ENCODE data around the gene CD44. TPM values are rescaled to one million over a fixed set of nuclear protein-coding genes. Genes with fewer than 3 reads are reported as not detected.
"Not testable (repeated sequence)": the region's sequence is repeated elsewhere in the genome, so short reads cannot be mapped to it uniquely, and the experiment has no call there.

CD44 gene
- total RNA-seq, 4 donors from 2014 or later = 212 to 292 (median 275) TPM

DNA sequence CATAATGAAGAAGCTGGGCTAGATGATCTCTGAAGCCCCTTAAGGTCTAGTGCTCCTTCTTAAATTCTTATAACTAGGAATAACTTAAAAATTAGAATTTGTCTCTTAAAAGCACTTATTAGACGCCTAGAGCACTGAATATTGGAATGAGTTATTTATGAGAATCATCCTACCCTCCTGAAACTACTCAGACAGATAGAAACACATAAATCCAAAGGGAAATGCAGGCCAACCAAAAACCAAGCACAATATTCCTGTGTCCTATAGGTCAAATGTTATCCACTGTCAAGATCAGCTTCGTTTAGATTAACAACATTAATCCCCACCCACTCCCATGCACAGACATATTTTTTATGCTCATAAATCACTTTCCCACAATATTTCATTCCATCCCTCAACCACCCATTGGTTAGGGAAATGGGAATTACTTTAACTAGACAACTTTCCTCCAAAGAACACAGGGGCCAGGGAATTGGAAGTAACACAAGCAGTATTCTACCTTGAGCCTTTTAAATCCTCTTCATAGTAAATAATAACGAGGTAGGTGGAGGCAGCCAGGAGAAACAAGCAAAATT lies 87.1 kb downstream of the CD44 start:
- no peak for DNase-seq (ENCODE audit: extremely low spot score)
- intact Hi-C loops (cut with DNase I) = no loop called here
- peak overlapping the region in 2 of 4 donors; percentile 5 to 6 for H3K27ac ChIP-seq (replicated peaks in 1 of 4)
- 72% methylated on average over 3 of the region's 3 CpGs for WGBS
- peaks cover 0 to 43% (median 35%) of the 10 kb centered on the region in 4 donors for H3K4me1 ChIP-seq
- no peaks in the 10 kb centered on the region for H3K9me3 ChIP-seq
- peaks cover 22 to 91% (median 46%) of the 10 kb centered on the region in 4 donors for H3K36me3 ChIP-seq
- TF ChIP-seq, protein P1, sequence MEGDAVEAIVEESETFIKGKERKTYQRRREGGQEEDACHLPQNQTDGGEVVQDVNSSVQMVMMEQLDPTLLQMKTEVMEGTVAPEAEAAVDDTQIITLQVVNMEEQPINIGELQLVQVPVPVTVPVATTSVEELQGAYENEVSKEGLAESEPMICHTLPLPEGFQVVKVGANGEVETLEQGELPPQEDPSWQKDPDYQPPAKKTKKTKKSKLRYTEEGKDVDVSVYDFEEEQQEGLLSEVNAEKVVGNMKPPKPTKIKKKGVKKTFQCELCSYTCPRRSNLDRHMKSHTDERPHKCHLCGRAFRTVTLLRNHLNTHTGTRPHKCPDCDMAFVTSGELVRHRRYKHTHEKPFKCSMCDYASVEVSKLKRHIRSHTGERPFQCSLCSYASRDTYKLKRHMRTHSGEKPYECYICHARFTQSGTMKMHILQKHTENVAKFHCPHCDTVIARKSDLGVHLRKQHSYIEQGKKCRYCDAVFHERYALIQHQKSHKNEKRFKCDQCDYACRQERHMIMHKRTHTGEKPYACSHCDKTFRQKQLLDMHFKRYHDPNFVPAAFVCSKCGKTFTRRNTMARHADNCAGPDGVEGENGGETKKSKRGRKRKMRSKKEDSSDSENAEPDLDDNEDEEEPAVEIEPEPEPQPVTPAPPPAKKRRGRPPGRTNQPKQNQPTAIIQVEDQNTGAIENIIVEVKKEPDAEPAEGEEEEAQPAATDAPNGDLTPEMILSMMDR (IDR thresholded peaks at IDR 0.05) = no peak
- TF ChIP-seq POLR2AphosphoS5 (IDR thresholded peaks at IDR 0.05) (no peak), POLR2A (IDR thresholded peaks at IDR 0.05; ENCODE audit: low read depth) (no peak), EP300 (IDR thresholded peaks at IDR 0.05) (no peak)
- no peaks in the 10 kb centered on the region for H3K27me3 ChIP-seq
- no peak overlapping the region for H3K4me3 ChIP-seq

DNA sequence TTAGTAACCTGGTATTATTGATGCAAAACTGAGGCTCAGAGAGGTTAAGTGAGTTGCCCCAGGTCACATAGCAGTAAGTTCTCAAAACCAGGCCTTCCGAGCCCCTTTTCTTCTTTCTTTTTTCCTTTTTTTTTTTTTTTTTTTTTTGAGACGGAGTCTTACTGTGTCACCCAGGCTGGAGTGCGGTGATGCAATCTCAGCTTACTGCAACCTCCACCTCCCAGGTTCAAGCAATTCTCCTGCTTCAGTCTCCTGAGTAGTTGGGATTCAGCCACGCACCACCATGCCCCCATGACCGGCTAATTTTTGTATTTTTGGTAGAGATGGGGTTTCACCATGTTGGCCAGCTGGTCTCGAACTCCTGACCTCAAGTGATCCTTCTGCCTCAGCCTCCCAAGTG lies 87.8 kb downstream of the CD44 start:
- intact Hi-C loops (cut with DNase I); H3K27me3 ChIP-seq; H3K9me3 ChIP-seq; H3K4me3 ChIP-seq; DNase-seq (ENCODE audit: extremely low spot score): not testable (repeated sequence)
- Histone ChIP-seq H3K4me1 (peaks cover 0 to 38% (median 32%) of the 10 kb centered on the region in 4 donors), H3K27ac (replicated peaks in 1 of 4) (peak overlapping the region; percentile 6 to 56 (median 37)), H3K36me3 (peaks cover 14 to 86% (median 42%) of the 10 kb centered on the region in 4 donors)
- 92% methylated on average over 6 of the region's 6 CpGs for WGBS

DNA sequence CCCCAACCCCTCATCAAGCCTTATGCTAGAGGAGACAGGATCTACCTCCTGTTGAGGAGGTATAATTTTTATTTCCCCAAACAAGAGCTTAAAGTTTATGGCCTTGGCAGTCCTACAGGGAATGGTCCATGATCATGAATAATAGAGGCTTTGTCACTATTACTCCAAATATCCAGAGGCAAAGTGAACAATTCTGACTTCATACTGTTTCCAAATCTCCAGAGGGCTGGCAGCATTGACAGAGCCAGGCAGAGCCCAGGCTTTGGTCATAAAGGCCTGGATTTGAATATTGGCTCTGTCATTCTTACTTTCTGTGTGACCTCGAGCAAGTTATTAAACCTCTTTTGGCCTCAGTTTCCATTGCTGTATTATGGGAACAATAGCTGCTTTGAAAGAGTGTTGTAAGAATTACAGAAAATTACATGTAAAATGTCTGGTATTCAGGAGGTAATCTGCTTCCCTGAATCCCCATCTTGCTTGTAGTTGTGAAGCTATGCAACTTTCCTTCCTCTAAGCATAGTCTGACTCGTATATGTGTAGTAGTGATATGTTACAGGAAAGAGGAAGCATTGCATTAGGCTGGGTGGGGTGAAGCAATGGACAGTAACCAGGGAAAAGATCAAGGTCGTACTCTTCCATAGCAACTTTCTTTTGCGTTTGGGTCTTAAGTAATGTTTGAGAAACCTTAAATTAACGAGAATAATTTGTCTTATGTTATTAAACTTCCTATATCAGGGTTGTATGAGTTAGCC lies 88.8 kb downstream of the CD44 start:
- peaks cover 0 to 40% (median 34%) of the 10 kb centered on the region in 4 donors for H3K4me1 ChIP-seq
- intact Hi-C loops (cut with DNase I) = no loop called here
- H3K27me3 ChIP-seq = no peaks in the 10 kb centered on the region
- H3K27ac ChIP-seq (replicated peaks in 1 of 4) = peak overlapping the region; percentile 7 to 56 (median 32)
- H3K36me3 ChIP-seq = peaks cover 7 to 76% (median 36%) of the 10 kb centered on the region in 4 donors
- H3K9me3 ChIP-seq = no peaks in the 10 kb centered on the region
- no peak overlapping the region for H3K4me3 ChIP-seq
- DNase-seq (ENCODE audit: extremely low spot score) = no peak
- 76% methylated on average over 5 of the region's 5 CpGs for WGBS
- TF ChIP-seq, protein P1 (IDR thresholded peaks at IDR 0.05) = no peak
- peak in 1 of 2 donors; percentile 19 for TF ChIP-seq POLR2AphosphoS5 (IDR thresholded peaks at IDR 0.05)

DNA sequence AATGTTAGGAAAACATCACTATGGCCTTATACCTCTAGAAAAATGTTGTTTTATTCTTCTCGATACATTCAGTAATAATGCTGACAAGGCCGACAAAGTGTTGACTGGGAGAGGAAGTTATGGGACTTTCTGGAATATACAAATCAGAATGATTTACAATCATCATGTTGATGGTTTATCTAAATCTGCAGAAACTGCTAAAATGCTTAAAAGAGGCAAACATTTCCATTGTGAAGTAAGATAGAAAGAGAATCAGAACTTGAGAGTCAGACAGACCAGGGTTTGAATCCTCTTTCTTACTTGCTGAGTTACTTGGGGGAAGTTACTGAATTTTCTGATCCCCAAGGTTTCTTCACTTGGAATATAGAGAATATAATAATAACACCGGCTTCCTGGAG lies 89.4 kb downstream of the CD44 start:
- Histone ChIP-seq H3K9me3 (no peaks in the 10 kb centered on the region), H3K4me3 (no peak overlapping the region), H3K27ac (replicated peaks in 1 of 4) (peak overlapping the region in 3 of 4 donors; percentile 23 to 56 (median 27)), H3K4me1 (peaks cover 0 to 40% (median 34%) of the 10 kb centered on the region in 4 donors), H3K36me3 (peaks cover 7 to 71% (median 35%) of the 10 kb centered on the region in 4 donors), H3K27me3 (no peaks in the 10 kb centered on the region)
- intact Hi-C loops (cut with DNase I) = no loop called here
- WGBS = 67% methylated on average over 3 of the region's 3 CpGs
- no peak for DNase-seq (ENCODE audit: extremely low spot score)
- no peak for TF ChIP-seq POLR2A (IDR thresholded peaks at IDR 0.05; ENCODE audit: low read depth)
- TF ChIP-seq, protein P1 (IDR thresholded peaks at IDR 0.05) = no peak
- TF ChIP-seq EP300 (IDR thresholded peaks at IDR 0.05) = no peak
- no peak for TF ChIP-seq POLR2AphosphoS5 (IDR thresholded peaks at IDR 0.05)

DNA sequence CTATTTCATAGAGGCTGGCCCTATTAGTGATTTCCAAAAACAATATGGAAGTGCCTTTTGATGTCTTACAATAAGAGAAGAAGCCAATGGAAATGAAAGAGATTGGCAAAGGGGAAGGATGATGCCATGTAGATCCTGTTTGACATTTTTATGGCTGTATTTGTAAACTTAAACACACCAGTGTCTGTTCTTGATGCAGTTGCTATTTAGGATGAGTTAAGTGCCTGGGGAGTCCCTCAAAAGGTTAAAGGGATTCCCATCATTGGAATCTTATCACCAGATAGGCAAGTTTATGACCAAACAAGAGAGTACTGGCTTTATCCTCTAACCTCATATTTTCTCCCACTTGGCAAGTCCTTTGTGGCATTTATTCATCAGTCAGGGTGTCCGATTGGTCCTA lies 91.4 kb downstream of the CD44 start:
- intact Hi-C loops (cut with DNase I) = loop anchor here (5.0 to 10.0 kb wide), 2 partner anchors 88 to 306 kb away; no protein-coding TSS in a partner anchor
- Histone ChIP-seq H3K4me1 (peaks cover 0 to 37% (median 29%) of the 10 kb centered on the region in 4 donors), H3K4me3 (no peak overlapping the region), H3K27me3 (no peaks in the 10 kb centered on the region), H3K27ac (replicated peaks in 1 of 4) (peak overlapping the region in 1 of 4 donors; percentile 20), H3K9me3 (peaks cover 0 to 5% (median 2%) of the 10 kb centered on the region in 4 donors), H3K36me3 (peaks cover 7 to 50% (median 26%) of the 10 kb centered on the region in 4 donors)
- DNase-seq (ENCODE audit: extremely low spot score) = no peak
- TF ChIP-seq POLR2AphosphoS5 (IDR thresholded peaks at IDR 0.05) (no peak), POLR2A (IDR thresholded peaks at IDR 0.05; ENCODE audit: low read depth) (no peak), EP300 (IDR thresholded peaks at IDR 0.05) (no peak)
- TF ChIP-seq, protein P1 (IDR thresholded peaks at IDR 0.05) = no peak
- 100% methylated on average over 1 of the region's 1 CpG for WGBS
